Brain pericyte (primary cell): Measurements from ENCODE around the gene FNDC10.

ENCODE experiments used
- DNase-seq: peaks from one replicate; pipeline ENCODE4 v3.0.0-alpha.2; 2012; ENCODE audit warnings: low read depth, low spot score

The FNDC10 gene

DNA sequence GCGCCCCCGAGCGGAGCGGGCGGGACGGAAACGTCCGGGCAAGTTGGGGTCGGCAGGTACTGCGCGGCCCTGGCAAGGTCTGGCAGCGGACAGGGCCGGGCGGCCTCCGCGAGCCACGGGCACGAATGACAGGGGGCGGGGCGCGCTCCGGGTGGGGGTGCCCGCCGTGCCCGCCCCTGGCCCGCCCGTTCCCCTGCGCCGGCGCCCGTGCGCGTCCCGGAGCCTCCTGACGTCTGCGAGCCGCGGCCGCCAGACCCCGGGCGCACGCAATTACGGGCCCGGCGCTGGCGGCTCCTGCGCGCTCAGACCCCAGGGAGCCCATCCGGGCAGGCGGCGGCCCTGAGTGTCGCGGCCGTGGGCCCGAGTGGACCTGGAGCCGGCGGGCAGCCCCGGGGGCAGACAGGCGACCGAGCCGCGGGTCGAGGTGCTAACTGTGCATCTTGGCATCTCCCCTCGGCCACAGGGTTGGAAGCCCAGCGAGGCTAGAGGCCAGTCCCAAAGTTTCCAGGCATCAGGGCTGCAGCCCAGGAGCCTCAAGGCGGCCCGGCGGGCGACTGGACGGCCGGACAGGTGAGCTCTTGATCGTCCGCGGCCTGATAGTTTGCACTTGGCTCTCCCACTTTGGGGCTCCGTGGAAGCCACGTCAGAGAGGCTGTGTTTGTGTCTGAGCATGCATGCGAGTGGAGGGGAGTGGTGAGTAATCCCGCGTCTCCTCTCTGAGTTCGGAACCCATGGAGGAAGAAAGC is 16.3 kb upstream of the FNDC10 start:
- DNase-seq = no peak

DNA sequence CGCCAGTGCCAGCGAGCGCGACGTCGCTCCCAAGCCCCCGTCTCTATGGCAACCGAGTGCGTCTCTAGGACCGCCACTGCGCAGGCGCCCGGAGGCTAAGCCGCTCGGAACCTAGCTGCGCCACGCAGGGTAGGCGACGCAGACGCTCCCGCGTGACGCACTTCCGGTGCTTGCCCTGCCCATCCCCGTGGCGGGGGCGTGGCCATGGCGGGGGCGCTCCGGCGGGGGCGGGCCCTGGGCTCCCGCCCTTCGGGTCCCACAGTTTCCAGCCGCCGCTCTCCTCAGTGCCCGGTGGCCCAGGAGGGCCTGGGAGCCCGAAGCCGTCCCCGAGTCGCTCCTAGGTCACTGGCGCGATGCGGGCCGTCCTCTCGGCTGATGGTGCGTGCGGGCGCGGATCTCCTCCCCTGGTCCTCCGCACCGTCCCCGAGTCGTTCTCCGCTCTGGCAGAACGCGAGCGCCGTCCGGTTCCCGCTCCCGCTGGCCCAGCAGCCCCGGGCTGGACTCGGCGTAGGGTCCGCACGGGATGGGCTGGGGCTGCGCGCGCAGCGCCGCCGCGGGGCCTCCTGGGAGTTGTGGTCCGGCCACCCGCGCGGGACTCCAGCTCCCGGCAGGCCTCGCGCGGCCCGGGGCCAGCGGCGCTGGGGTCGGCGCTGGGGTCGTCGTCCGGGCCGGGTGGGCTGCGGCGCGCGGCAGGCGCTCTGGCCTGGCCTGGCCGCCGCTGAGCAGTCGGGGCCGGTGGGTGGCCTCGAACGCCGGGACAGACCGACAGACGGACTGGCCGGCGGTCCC is 15.5 kb upstream of the FNDC10 start, which contains the start of gene MIB2:
Gene MIB2 (plus strand): TSS at position 245 of the 789 bp plus-strand sequence. CDS start 7,953 bp downstream, outside the sequence.
- peak; percentile 76 for DNase-seq

DNA sequence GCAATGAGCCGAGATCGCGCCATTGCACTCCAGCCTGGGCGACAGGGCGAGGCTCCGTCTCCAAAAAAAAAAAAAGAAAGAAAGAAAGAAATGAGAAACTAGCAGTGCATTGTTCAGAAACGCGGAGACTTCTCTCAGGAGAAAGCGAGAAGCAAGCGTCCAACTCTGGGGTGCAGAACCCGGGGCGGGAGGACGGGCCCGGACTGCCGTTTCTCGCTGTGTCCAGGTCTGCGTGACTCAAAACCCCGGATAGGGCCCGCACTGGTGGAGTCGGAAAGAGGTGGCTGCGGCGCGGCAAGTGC is 15.0 kb upstream of the FNDC10 start:
- DNase-seq = no peak

DNA sequence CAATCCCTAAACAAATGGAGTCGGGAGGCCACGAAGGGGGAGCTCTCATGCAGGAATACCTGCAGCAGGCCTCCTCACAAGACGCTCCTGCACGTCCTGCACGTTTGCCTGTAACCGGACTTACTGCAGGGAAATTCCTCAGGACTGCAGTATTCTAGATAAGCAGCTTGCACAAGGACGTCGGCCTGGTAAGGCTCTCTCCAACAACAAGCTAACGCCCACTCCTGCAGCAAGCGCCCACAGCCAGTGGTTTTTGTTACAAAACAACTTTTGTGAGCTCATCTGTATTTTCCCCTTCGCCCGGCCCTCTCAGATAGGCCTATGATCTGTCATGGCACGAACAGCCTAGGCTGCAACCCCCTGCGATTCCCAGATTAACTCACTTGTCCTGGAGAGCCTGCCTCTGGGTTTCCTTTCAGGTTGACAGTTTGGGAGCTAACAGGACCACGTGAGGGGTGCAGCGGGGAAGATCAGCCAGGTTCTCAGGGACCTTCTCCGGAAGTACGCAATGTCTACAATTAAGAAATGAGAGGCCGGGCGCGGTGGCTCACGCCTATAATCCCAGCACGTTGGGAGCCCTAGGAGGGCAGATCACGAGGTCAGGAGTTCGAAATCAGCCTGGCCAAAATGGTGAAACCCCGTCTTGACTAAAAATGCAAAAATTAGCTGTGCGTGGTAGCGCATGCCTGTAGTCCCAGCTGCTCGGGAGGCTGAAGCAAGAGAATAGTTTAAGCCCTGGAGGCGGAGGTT is 14.4 kb upstream of the FNDC10 start:
- no peak for DNase-seq

DNA sequence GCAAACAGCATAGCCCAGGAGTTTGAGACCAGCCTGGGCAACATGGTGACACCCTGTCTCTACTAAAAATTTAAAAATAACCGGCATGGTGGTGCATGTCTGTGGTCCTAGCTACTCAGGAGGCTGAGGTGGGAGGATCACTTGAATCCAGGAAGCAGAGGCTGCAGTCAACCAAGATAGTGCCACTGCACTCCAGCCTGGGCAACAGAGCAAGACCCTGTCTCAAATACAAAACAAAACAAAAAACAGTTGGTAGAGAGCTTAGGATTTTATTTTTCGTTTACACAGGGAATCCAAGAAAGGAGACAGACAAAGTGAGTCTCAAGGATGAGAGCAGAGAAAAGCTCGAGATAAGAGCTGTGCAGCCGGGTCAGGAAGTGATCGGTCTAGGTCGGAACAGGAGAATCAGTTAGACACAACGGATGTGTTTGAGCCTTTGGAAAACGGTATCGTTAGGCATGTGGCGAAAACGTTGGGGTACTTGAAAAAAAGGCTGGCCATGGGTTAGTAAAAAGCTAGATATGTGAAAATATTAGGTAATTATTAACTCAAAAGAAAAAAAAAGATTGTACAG is 13.7 kb upstream of the FNDC10 start:
- DNase-seq = no peak

DNA sequence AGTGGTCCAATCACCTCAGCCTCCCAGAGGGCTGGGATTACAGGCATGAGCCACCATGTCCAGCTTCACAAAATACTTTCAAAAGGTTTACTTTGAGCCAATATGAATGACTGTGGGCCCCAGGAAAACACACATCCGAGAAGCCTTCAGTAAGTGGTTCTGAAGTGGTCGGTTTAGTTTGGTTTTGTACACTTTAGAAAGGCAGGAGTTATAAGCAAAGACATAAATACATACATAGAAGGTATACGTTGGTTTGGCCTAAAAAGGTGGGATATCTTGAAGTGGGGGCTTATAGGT is 12.1 kb upstream of the FNDC10 start:
- no peak for DNase-seq

DNA sequence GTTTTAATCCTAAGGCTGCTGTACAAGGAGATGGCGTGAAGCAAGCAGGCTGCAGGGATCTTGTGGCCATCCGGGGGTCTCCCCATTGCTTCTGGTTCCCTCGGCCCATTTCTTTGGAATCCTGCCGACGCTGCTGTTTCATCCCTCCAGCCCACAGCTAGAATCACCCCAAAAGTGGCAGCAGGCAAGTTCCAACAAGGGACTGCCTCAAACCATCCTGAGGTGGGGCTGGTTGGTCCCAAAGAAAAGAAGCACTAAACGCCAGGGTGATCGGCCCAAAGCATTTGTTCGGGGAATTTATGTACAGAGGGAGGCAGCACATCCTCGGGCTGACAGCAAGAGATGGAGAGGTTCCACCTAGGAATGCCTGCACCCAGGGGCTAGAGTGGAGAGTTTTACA is 10.9 kb upstream of the FNDC10 start:
- no peak for DNase-seq

DNA sequence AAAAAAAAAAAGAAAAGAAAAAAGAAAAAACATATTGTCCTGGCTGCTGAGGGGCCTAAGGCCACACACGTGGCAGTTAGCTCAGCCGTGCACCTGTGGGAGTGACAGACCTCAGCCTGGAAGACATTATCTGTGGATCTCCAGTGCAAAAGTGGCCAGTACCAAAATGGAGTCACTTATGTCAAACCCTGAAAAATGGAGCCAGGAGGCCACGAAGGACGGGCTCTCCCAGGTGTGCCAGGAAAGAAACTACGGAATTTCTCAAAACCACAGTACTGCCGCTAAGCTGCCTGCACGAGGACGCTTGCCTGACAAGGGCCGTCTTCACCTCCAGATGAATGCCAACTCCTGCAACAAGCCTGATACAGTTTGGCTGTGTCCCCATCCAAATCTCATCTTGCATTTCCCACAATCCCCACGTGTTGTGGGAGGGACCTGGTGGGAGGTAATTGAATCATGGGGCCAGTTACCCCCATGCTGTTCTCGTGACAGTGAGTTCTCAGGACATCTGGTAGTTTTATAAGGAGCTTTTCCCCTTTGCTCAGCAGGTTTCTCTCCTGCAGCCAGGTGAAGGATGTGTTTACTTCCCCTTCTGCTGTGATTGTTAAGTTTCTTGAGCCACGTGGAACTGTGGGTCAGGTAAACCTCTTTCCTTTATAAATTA is 10.0 kb upstream of the FNDC10 start:
- DNase-seq = no peak

DNA sequence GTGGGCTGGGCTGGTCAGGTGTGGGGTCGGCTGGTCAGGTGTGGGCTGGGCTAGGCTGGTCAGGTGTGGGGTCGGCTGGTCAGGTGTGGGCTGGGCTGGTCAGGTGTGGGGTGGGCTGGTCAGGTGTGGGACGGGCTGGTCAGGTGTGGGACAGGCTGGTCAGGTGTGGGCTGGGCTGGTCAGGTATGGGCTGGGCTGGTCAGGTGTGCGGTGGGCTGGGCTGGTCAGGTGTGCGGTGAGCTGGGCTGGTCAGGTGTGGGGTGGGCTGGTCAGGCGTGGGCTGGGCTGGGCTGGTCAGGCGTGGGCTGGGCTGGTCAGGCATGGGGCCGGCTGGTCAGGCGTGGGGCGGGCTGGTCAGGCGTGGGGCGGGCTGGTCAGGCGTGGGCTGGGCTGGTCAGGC is 6.3 kb upstream of the FNDC10 start:
- no peak for DNase-seq

DNA sequence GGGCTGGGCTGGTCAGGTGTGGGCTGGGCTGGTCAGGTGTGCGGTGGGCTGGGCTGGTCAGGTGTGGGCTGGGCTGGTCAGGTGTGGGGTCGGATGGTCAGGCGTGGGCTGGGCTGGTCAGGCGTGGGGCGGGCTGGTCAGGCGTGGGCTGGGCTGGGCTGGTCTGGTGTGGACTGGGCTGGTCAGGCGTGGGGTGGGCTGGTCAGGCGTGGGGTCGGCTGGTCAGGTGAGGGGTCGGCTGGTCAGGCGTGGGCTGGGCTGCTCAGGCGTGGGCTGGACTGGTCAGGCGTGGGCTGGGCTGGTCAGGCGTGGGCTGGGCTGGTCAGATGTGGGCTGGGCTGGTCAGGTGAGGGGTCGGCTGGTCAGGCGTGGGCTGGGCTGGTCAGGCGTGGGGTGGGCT is 5.8 kb upstream of the FNDC10 start:
- DNase-seq = no peak

DNA sequence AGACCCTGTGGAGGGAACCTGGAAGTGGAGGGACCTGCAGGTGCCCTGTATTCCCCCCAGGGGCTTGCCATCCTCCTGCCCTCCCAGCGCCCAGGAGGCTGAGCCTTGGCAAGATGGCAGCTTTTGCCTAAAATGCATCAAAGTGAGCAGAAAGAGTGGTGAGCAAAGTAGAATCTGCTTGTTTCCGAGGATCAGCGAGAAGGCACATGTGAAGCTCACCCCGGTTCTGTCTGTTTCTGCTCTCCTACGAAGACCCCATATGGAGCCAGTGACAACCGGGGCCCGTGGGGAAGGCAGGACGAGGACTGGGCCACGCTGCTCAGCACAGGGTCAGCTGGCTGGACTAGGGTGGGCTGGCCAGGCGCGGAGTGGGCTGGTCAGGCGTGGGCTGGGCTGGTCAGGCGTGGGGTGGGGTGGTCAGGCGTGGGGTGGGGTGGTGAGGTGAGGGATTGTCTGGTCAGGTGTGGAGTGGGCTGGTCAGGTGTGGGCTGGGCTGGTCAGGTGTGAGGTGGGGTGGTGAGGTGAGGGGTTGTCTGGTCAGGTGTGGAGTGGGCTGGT is 5.2 kb upstream of the FNDC10 start:
- no peak for DNase-seq

DNA sequence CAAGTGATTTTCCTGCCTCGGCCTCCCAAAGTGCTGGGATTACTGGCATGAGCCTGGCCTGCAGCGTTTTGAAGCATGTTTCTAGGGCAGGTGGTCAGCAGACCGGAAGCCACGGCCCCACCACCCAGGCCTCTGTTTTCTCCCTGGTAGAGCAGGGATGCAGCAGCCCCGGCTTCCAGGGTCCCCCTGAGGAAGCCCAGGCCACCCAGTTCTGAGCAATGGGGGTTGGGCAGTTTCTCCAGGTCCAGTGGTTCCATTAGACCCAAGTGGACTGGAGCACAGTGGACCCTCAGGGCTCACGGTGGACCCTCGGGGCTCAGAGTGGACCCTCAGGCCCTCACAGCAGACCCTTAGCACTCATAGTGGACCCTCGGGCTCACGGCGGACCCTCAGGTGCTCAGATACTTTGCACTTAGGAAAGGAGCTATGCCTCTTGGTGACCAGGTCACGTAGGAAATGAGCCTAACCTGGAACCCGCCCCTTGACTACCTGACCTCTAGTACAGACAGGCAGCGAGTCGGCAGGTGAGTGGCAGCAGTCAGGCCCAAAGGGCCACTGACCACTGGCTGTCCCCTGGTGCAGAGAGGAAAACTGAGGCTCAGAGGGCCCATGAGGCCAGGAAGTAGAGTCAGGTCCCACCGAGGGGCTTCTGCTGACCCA is 4.6 kb upstream of the FNDC10 start:
- DNase-seq = no peak

DNA sequence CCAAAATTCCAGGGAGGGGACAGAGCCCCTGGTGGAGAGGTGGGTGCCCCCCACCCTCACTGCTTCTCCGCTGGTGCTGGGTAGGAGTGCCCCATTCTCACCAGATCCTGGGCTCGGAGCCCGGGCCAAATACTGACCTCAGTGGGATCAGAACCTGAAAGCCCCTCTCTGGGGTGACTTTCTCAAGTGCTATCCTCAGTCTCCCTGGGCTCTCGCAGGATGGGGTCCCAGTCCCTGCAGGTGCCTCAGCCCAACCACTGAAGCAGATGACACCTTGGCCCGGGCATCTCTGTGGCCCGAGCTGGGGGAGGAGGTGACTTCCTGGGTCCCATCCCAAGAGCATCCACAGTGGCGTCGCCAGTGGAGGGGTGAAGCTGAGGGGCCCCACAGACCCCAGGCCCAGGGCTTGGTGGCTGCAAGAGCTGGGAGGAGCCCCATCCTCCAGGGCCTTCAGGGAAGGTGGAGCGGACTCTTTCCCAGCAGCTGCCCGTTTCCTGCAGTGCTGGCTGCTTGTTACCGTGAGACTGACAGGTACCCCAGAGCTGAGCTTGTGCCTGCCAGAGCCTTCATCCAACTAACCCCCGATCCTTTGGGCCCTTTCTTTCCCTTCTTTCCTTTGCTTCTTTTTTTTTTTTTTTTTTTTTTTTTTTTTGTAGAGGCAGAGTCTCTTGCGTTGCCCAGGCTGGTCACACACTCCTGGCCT is 3.9 kb upstream of the FNDC10 start:
- no peak for DNase-seq

DNA sequence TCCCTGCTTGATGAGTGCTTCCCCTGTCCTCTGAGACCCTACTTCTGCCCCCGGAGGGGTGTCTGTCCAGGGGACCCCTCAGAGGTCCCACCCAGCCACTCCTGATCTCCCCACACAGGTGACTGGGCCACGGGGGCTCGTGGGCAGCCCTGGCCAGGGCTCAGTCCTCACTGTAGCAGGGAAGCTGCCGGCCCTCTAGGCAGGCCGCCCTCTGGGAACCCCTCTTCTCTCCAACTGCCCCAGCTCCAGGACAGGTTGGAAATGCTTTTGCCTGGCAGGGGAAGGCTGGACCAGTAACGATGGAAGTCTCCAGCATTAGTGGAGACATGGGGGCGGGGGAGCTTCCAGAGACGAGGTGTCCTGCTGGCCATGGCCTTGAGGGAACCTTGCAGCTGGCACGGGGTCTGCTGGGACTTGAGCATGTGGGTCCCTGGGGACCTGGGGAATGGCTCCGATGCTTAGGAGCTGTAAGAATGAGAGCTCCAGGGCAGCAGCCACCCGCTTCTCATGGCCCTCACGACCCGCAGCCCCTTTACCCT is 3.1 kb upstream of the FNDC10 start:
- no peak for DNase-seq

DNA sequence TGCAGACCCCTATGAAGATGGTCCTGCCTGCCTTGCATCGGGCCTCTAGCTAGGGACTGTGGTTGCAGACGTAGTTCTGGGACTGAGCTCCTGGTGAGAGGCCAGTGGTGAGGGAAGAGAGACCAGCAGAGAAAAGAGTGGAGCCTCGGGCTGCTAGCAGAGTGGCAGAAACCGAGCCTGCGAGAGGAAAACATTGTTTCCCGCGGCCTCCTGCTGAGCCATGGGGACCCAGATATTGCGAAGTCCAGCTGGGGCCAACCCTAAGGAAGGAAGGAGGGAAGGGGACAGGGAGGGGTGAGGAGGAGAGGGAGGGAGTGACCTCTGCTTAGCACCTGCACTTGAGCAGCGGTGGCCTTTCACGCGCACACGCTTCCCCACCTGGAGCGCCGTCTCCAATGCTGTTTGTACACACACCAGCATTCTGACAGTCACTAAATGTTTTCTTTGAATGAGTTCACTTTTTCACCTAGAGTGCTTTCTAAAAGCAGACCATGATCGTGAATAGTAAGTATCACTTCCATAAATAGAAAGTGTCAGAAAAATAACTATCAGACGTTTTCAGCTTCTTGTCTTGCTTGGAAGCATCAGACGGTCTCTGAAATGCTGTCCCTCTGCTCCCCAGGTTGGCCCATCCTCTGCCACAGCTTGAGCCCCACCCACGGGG is 2.5 kb upstream of the FNDC10 start:
- no peak for DNase-seq

DNA sequence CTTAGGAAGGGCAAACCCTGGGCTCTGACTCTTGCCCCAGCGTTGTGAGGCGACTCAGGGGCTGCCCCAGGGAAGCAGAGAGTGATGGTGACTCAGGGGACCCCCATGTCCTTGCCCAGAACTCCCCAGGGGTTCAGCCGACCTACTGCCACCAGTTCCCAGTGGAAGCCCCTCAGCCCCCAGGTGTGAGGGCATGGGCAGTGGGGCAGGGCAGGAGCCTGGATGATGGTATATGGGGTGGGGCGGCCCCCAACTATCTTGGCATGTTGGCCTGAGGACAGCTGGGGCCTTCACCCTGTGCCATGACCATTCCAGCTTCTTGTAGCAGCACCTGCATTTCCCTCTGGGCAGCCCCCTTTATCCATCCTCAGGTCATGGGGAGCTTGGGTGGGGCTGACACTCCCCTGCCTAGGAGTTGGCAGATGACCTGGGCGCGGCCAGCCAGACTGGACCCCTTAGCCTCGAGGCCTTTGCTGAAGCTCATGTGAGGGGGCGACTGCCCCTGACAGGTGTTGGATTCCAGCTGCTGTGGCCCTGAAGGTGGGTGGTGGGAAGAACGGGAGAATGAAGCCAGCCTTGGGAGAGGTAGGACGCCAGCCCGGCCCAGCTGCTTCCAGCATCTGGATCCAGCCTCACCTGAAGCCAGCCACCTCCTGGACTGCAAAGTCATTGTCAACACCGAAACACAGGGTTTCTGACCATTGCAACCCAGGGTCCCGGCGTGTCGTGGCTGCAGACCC is 1.8 kb upstream of the FNDC10 start:
- DNase-seq = no peak

DNA sequence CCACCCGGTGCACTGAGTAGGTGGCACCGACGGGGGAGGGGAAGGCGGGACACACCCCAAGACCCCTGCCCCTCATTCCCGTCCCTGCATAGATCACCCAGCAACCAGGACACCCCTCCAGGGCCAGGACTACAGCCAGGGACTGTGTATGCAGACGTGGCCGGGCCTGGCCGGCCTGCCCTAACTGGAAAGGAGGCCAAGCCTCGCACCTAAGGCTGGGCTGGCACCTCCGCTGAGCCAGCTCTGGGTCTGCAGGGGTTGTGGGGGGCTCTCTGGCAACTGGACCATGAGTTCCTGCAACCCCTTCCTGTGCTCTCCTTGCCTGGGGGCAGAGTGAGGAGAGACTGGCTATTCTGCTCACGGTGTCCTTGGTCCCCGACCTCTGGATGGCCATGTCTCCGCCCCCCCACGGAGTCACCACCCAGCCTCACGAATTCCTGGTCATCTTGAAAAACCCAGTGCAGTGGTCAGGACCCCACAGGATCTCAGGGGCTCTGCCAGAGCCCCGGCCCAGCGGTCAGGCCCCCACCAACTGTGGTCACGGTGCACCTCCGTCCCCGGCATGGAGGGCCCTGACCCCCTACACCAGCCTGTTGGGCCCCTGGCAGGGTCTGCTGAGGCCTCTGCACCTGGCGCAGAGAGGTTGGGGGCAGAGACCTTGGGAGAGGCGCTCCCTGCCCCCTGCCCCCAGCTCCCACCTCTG is 1.1 kb upstream of the FNDC10 start:
- no peak for DNase-seq
